SU-DHL-6 (cell line): Measurements from ENCODE around the gene VDR.

Experiments used
- CTCF ChIP-seq: fragments of 200-600 bp; sonication (generic); IDR thresholded peaks from one replicate; pipeline ENCODE4 v1.5.1; 2017; ENCODE audit warnings: antibody characterized with exemption, mild to moderate bottlenecking, low read length, moderate library complexity; ENCODE audit not compliant: insufficient read depth, poor library complexity, severe bottlenecking
- EZH2phosphoT487 ChIP-seq: fragments of 200-600 bp; sonication (generic), shearing (Covaris generic); conservative IDR thresholded peaks from 2 replicates; pipeline ENCODE4 v1.6.1; 2018; ENCODE audit warnings: mild to moderate bottlenecking, antibody characterized with exemption, low read length, moderate library complexity, mixed read lengths

DNA sequence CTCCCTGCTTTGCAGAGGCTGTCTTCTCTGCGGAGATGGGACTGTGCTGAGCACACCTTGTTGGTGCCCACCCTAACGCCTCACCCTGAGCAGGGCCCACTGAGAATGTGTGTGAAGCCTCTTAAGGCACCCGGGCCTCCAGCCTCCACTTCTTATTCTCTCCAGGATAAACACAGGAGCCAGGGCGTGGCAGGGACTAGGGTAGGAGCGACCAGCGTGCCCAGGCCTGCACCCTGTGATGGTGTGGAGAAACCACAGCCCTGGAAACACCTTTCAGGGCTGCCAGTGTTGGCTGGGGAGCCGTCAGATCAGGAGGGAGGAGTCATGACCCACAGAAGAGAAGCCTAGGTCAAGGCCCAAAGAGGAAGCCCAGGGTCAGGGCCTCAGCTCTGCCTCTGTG, 41.3 kb downstream of the VDR start:
- TF ChIP-seq CTCF = no peak
- TF ChIP-seq EZH2phosphoT487 = no peak
